Parathyroid adenoma (tissue), 2 donors: ENCODE measurements around the gene VIT.

Experiments
- H2AFZ ChIP-seq: fragments of 300-600 bp; sonication (generic); one replicate; pipeline ENCODE4 v1.7.0; 2017; ENCODE audit warnings: antibody characterized with exemption, mild to moderate bottlenecking
- H3K27ac ChIP-seq: fragments of 300-600 bp; sonication (generic); one replicate; pipeline ENCODE4 v1.7.0; 2017
- H3K27me3 ChIP-seq: fragments of 300-600 bp; sonication (generic); one replicate; pipeline ENCODE4 v1.7.0; 2017; ENCODE audit warnings: low read length; ENCODE audit not compliant: control insufficient read depth, insufficient read depth
- H3K36me3 ChIP-seq: fragments of 300-600 bp; sonication (generic); one replicate; pipeline ENCODE4 v1.7.0; 2017; ENCODE audit warnings: low read length; ENCODE audit not compliant: control insufficient read depth, insufficient read depth
- H3K4me1 ChIP-seq: fragments of 300-600 bp; sonication (generic); one replicate; pipeline ENCODE4 v1.7.0; 2017; ENCODE audit warnings: control low read depth
- H3K4me2 ChIP-seq: fragments of 300-600 bp; sonication (generic); one replicate; pipeline ENCODE4 v1.7.0; 2017; ENCODE audit warnings: low read length
- H3K4me3 ChIP-seq: fragments of 300-600 bp; sonication (generic); one replicate; pipeline ENCODE4 v1.7.0; 2017; ENCODE audit warnings: low read depth, low read length
- H3K79me2 ChIP-seq: fragments of 300-600 bp; sonication (generic); one replicate; pipeline ENCODE4 v1.7.0; 2017; ENCODE audit warnings: control low read depth
- H3K9ac ChIP-seq: fragments of 300-600 bp; sonication (generic); one replicate; pipeline ENCODE4 v1.7.0; 2017; ENCODE audit warnings: mild to moderate bottlenecking
- H3K9me3 ChIP-seq: fragments of 300-600 bp; sonication (generic); one replicate; pipeline ENCODE4 v1.7.0; 2017; ENCODE audit warnings: low read length; ENCODE audit not compliant: control insufficient read depth
- TF ChIP-seq, protein P1 (sequence below): fragments of 300-600 bp; sonication (generic); IDR thresholded peaks from one replicate; pipeline ENCODE4 v1.7.0; 2017; ENCODE audit warnings: antibody characterized with exemption, mild to moderate bottlenecking
- donor health status: primary hyperparathyroidism.

VIT gene

DNA sequence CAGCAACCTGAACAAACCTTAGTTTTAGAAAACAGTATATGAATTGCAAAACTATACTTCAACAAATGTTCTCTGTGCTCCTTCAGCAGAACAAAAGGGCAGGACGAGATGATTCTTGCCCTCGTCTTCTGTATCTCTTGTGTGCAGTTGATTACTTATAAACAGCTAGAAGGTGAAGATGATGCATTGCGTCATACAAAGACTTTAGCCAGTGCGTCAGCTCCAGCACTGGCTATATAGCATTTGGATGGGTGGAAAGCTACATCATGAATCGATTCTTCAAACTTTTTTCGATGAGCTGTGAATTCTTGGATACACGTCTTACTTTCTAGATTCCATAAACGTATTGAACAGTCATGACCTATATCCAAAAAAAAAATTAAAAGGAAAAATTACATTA lies 152.8 kb downstream of the VIT start:
- Histone ChIP-seq H3K4me3 (no peak overlapping the region), H3K9me3 (no peaks in the 10 kb centered on the region), H3K9ac (no peak overlapping the region), H3K36me3 (no peaks in the 10 kb centered on the region), H3K79me2 (no peaks in the 10 kb centered on the region), H3K4me2 (no peak overlapping the region), H2AFZ (no peak overlapping the region), H3K27ac (no peak overlapping the region), H3K4me1 (no peaks in the 10 kb centered on the region), H3K27me3 (no peaks in the 10 kb centered on the region)
- TF ChIP-seq, protein P1, sequence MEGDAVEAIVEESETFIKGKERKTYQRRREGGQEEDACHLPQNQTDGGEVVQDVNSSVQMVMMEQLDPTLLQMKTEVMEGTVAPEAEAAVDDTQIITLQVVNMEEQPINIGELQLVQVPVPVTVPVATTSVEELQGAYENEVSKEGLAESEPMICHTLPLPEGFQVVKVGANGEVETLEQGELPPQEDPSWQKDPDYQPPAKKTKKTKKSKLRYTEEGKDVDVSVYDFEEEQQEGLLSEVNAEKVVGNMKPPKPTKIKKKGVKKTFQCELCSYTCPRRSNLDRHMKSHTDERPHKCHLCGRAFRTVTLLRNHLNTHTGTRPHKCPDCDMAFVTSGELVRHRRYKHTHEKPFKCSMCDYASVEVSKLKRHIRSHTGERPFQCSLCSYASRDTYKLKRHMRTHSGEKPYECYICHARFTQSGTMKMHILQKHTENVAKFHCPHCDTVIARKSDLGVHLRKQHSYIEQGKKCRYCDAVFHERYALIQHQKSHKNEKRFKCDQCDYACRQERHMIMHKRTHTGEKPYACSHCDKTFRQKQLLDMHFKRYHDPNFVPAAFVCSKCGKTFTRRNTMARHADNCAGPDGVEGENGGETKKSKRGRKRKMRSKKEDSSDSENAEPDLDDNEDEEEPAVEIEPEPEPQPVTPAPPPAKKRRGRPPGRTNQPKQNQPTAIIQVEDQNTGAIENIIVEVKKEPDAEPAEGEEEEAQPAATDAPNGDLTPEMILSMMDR: no peak

DNA sequence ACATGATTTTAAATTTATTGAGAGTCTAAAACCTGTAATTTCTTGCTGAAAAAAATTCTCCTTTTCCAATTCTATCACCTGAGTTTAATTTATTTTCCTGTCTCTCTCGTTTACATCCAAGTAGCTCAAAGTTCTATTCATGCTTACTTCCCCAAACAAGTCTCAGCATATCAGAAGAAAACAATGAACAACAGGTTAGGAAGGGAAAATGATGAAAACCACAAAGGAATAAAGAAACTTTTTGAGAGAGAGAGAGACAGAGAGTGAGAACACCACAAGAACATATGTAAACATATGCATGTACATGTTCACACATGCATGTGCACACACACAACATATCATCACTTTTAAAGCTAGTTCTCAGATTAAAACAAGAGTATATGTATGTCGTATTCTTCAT lies 157.7 kb downstream of the VIT start:
- Histone ChIP-seq H3K79me2 (no peaks in the 10 kb centered on the region), H3K36me3 (no peaks in the 10 kb centered on the region), H3K4me3 (no peak overlapping the region), H2AFZ (no peak overlapping the region), H3K27me3 (no peaks in the 10 kb centered on the region), H3K9ac (no peak overlapping the region), H3K27ac (no peak overlapping the region), H3K9me3 (no peaks in the 10 kb centered on the region), H3K4me1 (no peaks in the 10 kb centered on the region), H3K4me2 (no peak overlapping the region)
- TF ChIP-seq, protein P1: no peak

DNA sequence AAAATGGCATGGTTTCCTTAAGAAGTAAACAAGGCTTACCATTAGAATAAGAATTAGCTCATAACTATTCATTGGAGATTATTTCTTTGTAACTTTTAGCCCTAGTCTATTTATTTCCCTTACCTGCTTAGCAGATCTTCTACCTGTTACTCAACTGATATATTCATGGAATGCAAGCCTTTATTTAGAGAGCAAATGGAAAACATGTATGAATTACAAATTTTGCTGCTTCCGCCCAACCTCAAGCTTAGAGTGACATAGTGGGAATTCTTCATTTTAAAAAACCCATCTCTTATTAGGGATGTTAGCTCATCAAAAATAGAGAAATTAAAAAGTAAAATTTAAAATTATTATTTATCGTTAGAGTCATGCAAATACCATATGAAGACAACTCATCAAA lies 158.9 kb downstream of the VIT start:
- H2AFZ ChIP-seq: no peak overlapping the region
- no peak overlapping the region for H3K27ac ChIP-seq
- H3K79me2 ChIP-seq: no peaks in the 10 kb centered on the region
- H3K4me3 ChIP-seq: no peak overlapping the region
- no peaks in the 10 kb centered on the region for H3K27me3 ChIP-seq
- TF ChIP-seq, protein P1: no peak
- H3K4me1 ChIP-seq: no peaks in the 10 kb centered on the region
- no peak overlapping the region for H3K9ac ChIP-seq
- H3K4me2 ChIP-seq: no peak overlapping the region
- H3K36me3 ChIP-seq: no peaks in the 10 kb centered on the region
- no peaks in the 10 kb centered on the region for H3K9me3 ChIP-seq

DNA sequence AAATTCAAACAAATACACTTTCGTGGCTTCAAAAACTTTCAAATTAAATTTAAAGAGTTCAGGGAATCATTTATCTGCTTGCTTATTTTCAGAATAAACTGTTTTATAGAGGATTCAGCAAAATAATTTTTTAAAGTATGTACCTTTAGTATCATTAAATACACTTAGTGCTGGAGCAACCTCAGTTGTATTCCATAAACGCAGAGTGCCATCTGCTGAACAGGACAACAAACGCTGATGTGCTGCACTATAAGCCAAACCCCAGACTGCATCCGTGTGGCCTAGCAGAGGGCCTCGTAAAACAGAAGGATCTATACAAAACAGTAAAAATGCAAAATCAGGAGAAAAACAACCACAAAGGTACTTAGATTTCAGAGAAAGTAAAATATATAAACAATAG lies 161.2 kb downstream of the VIT start:
- no peak overlapping the region for H3K4me2 ChIP-seq
- H3K36me3 ChIP-seq: no peaks in the 10 kb centered on the region
- H3K27me3 ChIP-seq: no peaks in the 10 kb centered on the region
- H3K4me1 ChIP-seq: no peaks in the 10 kb centered on the region
- TF ChIP-seq, protein P1: no peak
- no peak overlapping the region for H3K4me3 ChIP-seq
- H3K9me3 ChIP-seq: no peaks in the 10 kb centered on the region
- H2AFZ ChIP-seq: no peak overlapping the region
- no peaks in the 10 kb centered on the region for H3K79me2 ChIP-seq
- H3K9ac ChIP-seq: no peak overlapping the region
- H3K27ac ChIP-seq: no peak overlapping the region

DNA sequence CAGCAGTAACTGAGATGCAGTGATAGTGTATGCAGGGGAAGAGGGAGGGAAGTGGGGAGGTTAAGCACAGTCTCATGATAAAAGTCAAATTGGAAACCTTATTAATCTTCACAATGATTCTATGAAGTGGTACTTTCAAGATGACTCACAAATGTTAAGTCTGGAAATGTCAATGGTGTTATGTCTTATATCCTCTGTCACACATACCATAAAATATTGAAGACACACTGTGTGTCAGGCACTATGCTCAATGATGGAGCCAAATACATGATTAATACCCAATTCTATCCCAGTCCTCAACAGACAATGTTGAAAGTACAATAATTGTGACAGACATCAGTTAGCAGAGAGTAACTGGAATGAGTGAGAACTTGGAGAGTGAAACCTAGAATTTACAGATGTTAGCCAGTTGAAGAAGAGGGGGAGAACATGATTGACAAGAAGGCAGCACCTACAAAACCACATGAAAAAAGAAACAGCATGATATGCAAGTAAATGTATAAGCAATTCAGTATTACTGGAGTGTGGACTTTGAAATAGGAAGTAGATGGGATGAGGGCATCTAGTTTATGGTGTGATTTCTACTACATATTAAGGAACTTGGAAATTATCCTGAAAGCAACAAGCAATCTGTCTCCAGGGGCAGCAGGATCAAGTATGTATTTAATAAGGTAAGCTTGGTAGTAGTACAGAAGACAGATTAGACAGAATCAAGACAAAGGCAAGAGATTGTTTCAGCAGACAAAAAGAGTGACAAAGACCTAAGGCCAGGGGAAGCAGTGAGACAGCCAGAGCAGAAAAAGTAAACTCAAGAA lies 162.3 kb downstream of the VIT start:
- TF ChIP-seq, protein P1: no peak
- Histone ChIP-seq H3K9ac (no peak overlapping the region), H3K79me2 (no peaks in the 10 kb centered on the region), H3K27me3 (no peaks in the 10 kb centered on the region), H3K4me1 (no peaks in the 10 kb centered on the region), H2AFZ (no peak overlapping the region), H3K27ac (no peak overlapping the region), H3K4me3 (no peak overlapping the region), H3K36me3 (no peaks in the 10 kb centered on the region), H3K4me2 (no peak overlapping the region), H3K9me3 (no peaks in the 10 kb centered on the region)
